Gastrocnemius medialis (tissue), 4 donors: ENCODE measurements around the gene ANKRD50. TPM values are rescaled to one million over a fixed set of nuclear protein-coding genes. Genes with fewer than 3 reads are reported as not detected.

Source experiments
- ATAC-seq, 2 donors: fragments of 150-250 bp; one replicate each; pipeline ENCODE4 v1.9.1; 2016
- DNase-seq, 2 donors: peaks; one replicate each; pipeline ENCODE4 v3.0.0-alpha.2; 2019
- H3K27ac ChIP-seq, 4 donors: fragments of 200-600 bp; sonication (generic); 1 replicate in 1 of 4; 2 replicates in 3 of 4; pipeline ENCODE4 v1.5.1; 2016 to 2018; ENCODE audit warnings: mild to moderate bottlenecking in 2 of 4, moderate library complexity in 1 of 4
- H3K27me3 ChIP-seq, 3 donors: fragments of 200-600 bp; sonication (generic) in 2 of 3; 1 replicate in 1 of 3; 2 replicates in 2 of 3; pipeline versions ENCODE4 v1.5.1 to v1.6.0; 2016 to 2019; ENCODE audit warnings: mild to moderate bottlenecking in 1 of 3, moderate library complexity in 1 of 3
- H3K36me3 ChIP-seq, 2 donors: fragments of 200-600 bp; sonication (generic) in 1 of 2; one replicate each; pipeline ENCODE4 v1.5.1; 2017 to 2018
- H3K4me1 ChIP-seq, 2 donors: fragments of 200-600 bp; sonication (generic) in 1 of 2; one replicate each; pipeline ENCODE4 v1.5.1; 2016 to 2017; ENCODE audit warnings: mild to moderate bottlenecking in 2 of 2
- H3K4me3 ChIP-seq, 4 donors: fragments of 200-600 bp; sonication (generic) in 3 of 4; 1 replicate in 1 of 4; 2 replicates in 3 of 4; pipeline ENCODE4 v1.5.1; 2016 to 2019; ENCODE audit warnings: mild to moderate bottlenecking in 2 of 4
- H3K9me3 ChIP-seq, 3 donors: fragments of 200-600 bp; sonication (generic) in 2 of 3; 1 replicate in 1 of 3; 2 replicates in 2 of 3; pipeline ENCODE4 v1.5.1; 2016 to 2019
- CTCF ChIP-seq, 5 experiments: fragments of 450-650 bp in 3 of 5; fragments of 200-600 bp in 2 of 5; sonication (generic) in 2 of 5; IDR thresholded peaks in 4 of 5; conservative IDR thresholded peaks in 1 of 5; 1 replicate in 4 of 5; 2 replicates in 1 of 5; pipeline ENCODE4 v1.5.1; 2016 to 2019; ENCODE audit warnings: antibody characterized with exemption in 5 of 5, mild to moderate bottlenecking in 3 of 5, moderate library complexity in 3 of 5
- POLR2A ChIP-seq, 2 donors: fragments of 450-650 bp; IDR thresholded peaks; one replicate each; pipeline ENCODE4 v1.6.1; 2017; ENCODE audit warnings: antibody characterized with exemption in 2 of 2, mild to moderate bottlenecking in 2 of 2, moderate library complexity in 2 of 2
- in situ Hi-C, 4 donors: fragments of 200-750 bp; cut with MboI; loops; one replicate each; pipeline versions ENCODE4 v1.15.0 to v1.8.0; 2017; ENCODE audit warnings: low sequenced_read_pairs in 4 of 4
- intact Hi-C: fragments of 100-400 bp; cut with DNase I; formaldehyde crosslinking; loops from one replicate; pipeline ENCODE4 v1.15.1; 2023; ENCODE audit warnings: low total_unique reads
- total RNA-seq, 4 donors: library from RNA; depleted of rRNA; stranded (reverse); fragments of >200 nt; gene quantifications; one replicate each; pipeline versions ENCODE4 v1.1.0 to v1.2.3, GENCODE V29; 2016

The ANKRD50 gene
- total RNA-seq, 4 donors from 2014 or later: 2.5 to 4.2 (median 3.3) TPM

- no peak for TF ChIP-seq CTCF (IDR thresholded peaks at IDR 0.05 in 4 of 5, conservative IDR thresholded peaks at IDR 0.05 in 1 of 5)
- no peak for TF ChIP-seq POLR2A (IDR thresholded peaks at IDR 0.05)
- peaks cover 0 to 6% (median 3%) of the 10 kb centered on the region in 3 donors for H3K9me3 ChIP-seq
- no peak overlapping the region for H3K27ac ChIP-seq
- in situ Hi-C loops: no loop called here
- DNase-seq: no peak
- no peak overlapping the region for H3K4me3 ChIP-seq
- H3K27me3 ChIP-seq: no peaks in the 10 kb centered on the region
- no peaks in the 10 kb centered on the region for H3K36me3 ChIP-seq
- intact Hi-C loops: no loop called here
- ATAC-seq: no peak
- H3K4me1 ChIP-seq: peaks cover 0 to 5% of the 10 kb centered on the region in 2 donors
Measured at GRCh38 chr4:124697441-124697840, 15.1 kb downstream of the ANKRD50 start.

GRCh38 chr4:124696182-124696581 lies 16.4 kb downstream of the ANKRD50 start:
- peaks cover 0 to 5% of the 10 kb centered on the region in 2 donors for H3K4me1 ChIP-seq
- intact Hi-C loops: no loop called here
- ATAC-seq (no peak), DNase-seq (no peak)
- H3K9me3 ChIP-seq: peaks cover 0 to 6% (median 3%) of the 10 kb centered on the region in 3 donors
- TF ChIP-seq CTCF (IDR thresholded peaks at IDR 0.05 in 4 of 5, conservative IDR thresholded peaks at IDR 0.05 in 1 of 5): no peak
- no peak for TF ChIP-seq POLR2A (IDR thresholded peaks at IDR 0.05)
- no peak overlapping the region for H3K27ac ChIP-seq
- in situ Hi-C loops: no loop called here
- H3K27me3 ChIP-seq: no peaks in the 10 kb centered on the region
- no peaks in the 10 kb centered on the region for H3K36me3 ChIP-seq
- no peak overlapping the region for H3K4me3 ChIP-seq

GRCh38 chr4:124694946-124695598 lies 17.5 kb downstream of the ANKRD50 start:
- in situ Hi-C loops: no loop called here
- Histone ChIP-seq H3K27me3 (no peaks in the 10 kb centered on the region), H3K9me3 (peaks cover 0 to 6% (median 3%) of the 10 kb centered on the region in 3 donors), H3K4me1 (peaks cover 0 to 3% of the 10 kb centered on the region in 2 donors), H3K27ac (no peak overlapping the region), H3K4me3 (no peak overlapping the region), H3K36me3 (no peaks in the 10 kb centered on the region)
- no peak for TF ChIP-seq POLR2A (IDR thresholded peaks at IDR 0.05)
- TF ChIP-seq CTCF (IDR thresholded peaks at IDR 0.05 in 4 of 5, conservative IDR thresholded peaks at IDR 0.05 in 1 of 5): no peak
- ATAC-seq (no peak), DNase-seq (no peak)
- intact Hi-C loops: no loop called here

- Histone ChIP-seq H3K36me3 (no peaks in the 10 kb centered on the region), H3K4me1 (no peaks in the 10 kb centered on the region), H3K27ac (no peak overlapping the region), H3K9me3 (peaks cover 0 to 6% (median 3%) of the 10 kb centered on the region in 3 donors), H3K27me3 (no peaks in the 10 kb centered on the region), H3K4me3 (no peak overlapping the region)
- in situ Hi-C loops (no loop called here), intact Hi-C loops (no loop called here)
- DNase-seq (no peak), ATAC-seq (no peak)
- TF ChIP-seq CTCF (IDR thresholded peaks at IDR 0.05 in 4 of 5, conservative IDR thresholded peaks at IDR 0.05 in 1 of 5) (no peak), POLR2A (IDR thresholded peaks at IDR 0.05) (no peak)
Measured at GRCh38 chr4:124694306-124694705, 18.2 kb downstream of the ANKRD50 start.

- Histone ChIP-seq H3K4me3 (no peak overlapping the region), H3K36me3 (no peaks in the 10 kb centered on the region), H3K4me1 (no peaks in the 10 kb centered on the region), H3K27me3 (no peaks in the 10 kb centered on the region), H3K9me3 (peaks cover 0 to 6% (median 3%) of the 10 kb centered on the region in 3 donors), H3K27ac (no peak overlapping the region)
- no peak for DNase-seq
- intact Hi-C loops (no loop called here), in situ Hi-C loops (no loop called here)
- no peak for TF ChIP-seq POLR2A (IDR thresholded peaks at IDR 0.05)
- TF ChIP-seq CTCF (IDR thresholded peaks at IDR 0.05 in 4 of 5, conservative IDR thresholded peaks at IDR 0.05 in 1 of 5): no peak
- ATAC-seq: no peak
Measured at GRCh38 chr4:124691801-124692200, 20.7 kb downstream of the ANKRD50 start.
